Measurements from ENCODE around the gene ZNF862. TPM values are rescaled to one million over a fixed set of nuclear protein-coding genes. Genes with fewer than 3 reads are reported as not detected.

The ZNF862 gene
- total and polyA plus RNA-seq, 10 of the 15 experiments (the other 5 are each of a cell fraction or from before 2014, with no cell fraction given) = 0.49 to 7.7 (median 3.5) TPM

GRCh38 chr7:149854611-149855360, 16.6 kb downstream of the ZNF862 start:
- H3K79me2 ChIP-seq (ENCODE audit: control insufficient read depth, insufficient read depth, low read length) = no peaks in the 10 kb centered on the region
- no peak overlapping the region for H3K4me3 ChIP-seq
- H4K20me1 ChIP-seq (ENCODE audit: control insufficient read depth, insufficient read depth) = no peaks in the 10 kb centered on the region
- no peak overlapping the region for H3K27ac ChIP-seq (ENCODE audit: control insufficient read depth, insufficient read depth)
- 45% methylated on average over 13 of the region's 13 CpGs for WGBS (ENCODE audit: insufficient coverage, insufficient replicate concordance, low lambda C conversion rate, missing lambda C conversion rate)
- no peak overlapping the region for H3K4me2 ChIP-seq (ENCODE audit: control insufficient read depth, insufficient read depth)
- no peak overlapping the region for H3K9ac ChIP-seq (ENCODE audit: control insufficient read depth, insufficient read depth, low read length)
- no TSS peak for BruUV-seq (replicated peaks)
- POLR2A ChIA-PET = no interaction called here
- H3K9me3 ChIP-seq (replicated peaks; ENCODE audit: control insufficient read depth, insufficient read depth, low read length) = no peaks in the 10 kb centered on the region
- no peak for DNase-seq (ENCODE audit: low read depth, low spot score)
- CTCF ChIA-PET = no interaction called here
- no peaks in the 10 kb centered on the region for H3K36me3 ChIP-seq (ENCODE audit: control insufficient read depth in 2 of 2, insufficient read depth in 2 of 2, low read length in 1 of 2)
- H3K4me1 ChIP-seq (ENCODE audit: control insufficient read depth, insufficient read depth, low read length) = no peaks in the 10 kb centered on the region
- no peak for ATAC-seq
- in situ Hi-C loops (cut with MboI) = no loop called here
- H2AFZ ChIP-seq (ENCODE audit: control insufficient read depth, low read depth, low read length) = no peak overlapping the region
- FAIRE-seq = no peak
- no peaks in the 10 kb centered on the region for H3K27me3 ChIP-seq (replicated peaks in 1 of 2; ENCODE audit: control insufficient read depth in 2 of 2, insufficient read depth in 2 of 2, low read length in 1 of 2)
- SMC1A ChIA-PET (ENCODE audit: uncharacterized antibody, unreplicated experiment) = interaction anchor here (0.6 kb wide), 1 partner anchor 512 kb away, joined by 3 read pairs; no protein-coding TSS in a partner anchor
- RAD21 ChIA-PET (ENCODE audit: unreplicated experiment) = no interaction called here
- intact Hi-C loops (cut with micrococcal nuclease; ENCODE audit: unreplicated experiment) = no loop called here
- TF ChIP-seq CBX5 (IDR thresholded peaks at IDR 0.05; ENCODE audit: low read depth) (no peak), ZNF217 (IDR thresholded peaks at IDR 0.05) (no peak), ZBTB40 (IDR thresholded peaks at IDR 0.05; ENCODE audit: borderline replicate concordance) (no peak), TBL1XR1 (IDR thresholded peaks at IDR 0.05; ENCODE audit: low read depth, low read length) (no peak), ESRRA (IDR thresholded peaks at IDR 0.05; ENCODE audit: low read length) (no peak), SIN3A (IDR thresholded peaks at IDR 0.05; ENCODE audit: low read depth, low read length) (no peak), POLR2A (IDR thresholded peaks at IDR 0.05; ENCODE audit: low read depth, low read length) (no peak), MEF2B (IDR thresholded peaks at IDR 0.05; ENCODE audit: partially characterized antibody, poor library complexity, severe bottlenecking) (no peak), STAT1 (conservative IDR thresholded peaks at IDR 0.05) (no peak), EP300 (IDR thresholded peaks at IDR 0.05; ENCODE audit: borderline replicate concordance in 1 of 2, control insufficient read depth in 1 of 2, low read depth in 2 of 2, low read length in 2 of 2) (no peak), FOS (IDR thresholded peaks at IDR 0.05; ENCODE audit: borderline replicate concordance, extremely low read depth, insufficient read length) (no peak), NRF1 (conservative IDR thresholded peaks at IDR 0.05; ENCODE audit: low read depth, low read length) (no peak), RAD51 (IDR thresholded peaks at IDR 0.05) (no peak), ZBTB4 (CRISPR knock-in tag; IDR thresholded peaks at IDR 0.05) (no peak), ZSCAN29 (IDR thresholded peaks at IDR 0.05) (no peak), ATF7 (IDR thresholded peaks at IDR 0.05; ENCODE audit: low read depth) (no peak)

All from GM12878 (cell line).